ENCODE results near the gene PRX.

The PRX gene

GRCh38 chr19:40388481-40388880, 24.7 kb downstream of the PRX start:
- Histone ChIP-seq H3K9me3 (no peaks in the 10 kb centered on the region), H3K27ac (no peak overlapping the region), H3K27me3 (no peaks in the 10 kb centered on the region), H3K36me3 (no peaks in the 10 kb centered on the region), H3K4me3 (no peak overlapping the region), H3K4me1 (no peaks in the 10 kb centered on the region)
- TF ChIP-seq CTCF (IDR thresholded peaks at IDR 0.05): no peak
- intact Hi-C loops (cut with DNase I; ENCODE audit: low total_unique reads): no loop called here
- DNase-seq: no peak

GRCh38 chr19:40387155-40387554, 26.0 kb downstream of the PRX start:
- Histone ChIP-seq H3K27me3 (no peaks in the 10 kb centered on the region), H3K4me3 (no peak overlapping the region)

GRCh38 chr19:40383668-40384248, 29.4 kb downstream of the PRX start:
- DNase-seq: no peak
- Histone ChIP-seq H3K4me3 (no peak overlapping the region), H3K27ac (no peak overlapping the region), H3K9me3 (no peaks in the 10 kb centered on the region), H3K4me1 (no peaks in the 10 kb centered on the region), H3K36me3 (peaks cover 4 to 26% (median 22%) of the 10 kb centered on the region in 3 donors), H3K27me3 (no peaks in the 10 kb centered on the region)
- TF ChIP-seq CTCF (IDR thresholded peaks at IDR 0.05): no peak
- intact Hi-C loops (cut with DNase I; ENCODE audit: low total_unique reads): no loop called here

More at GRCh38 chr19:40387155-40387554, 26.0 kb downstream of the PRX start:
- Histone ChIP-seq H3K9me3 (no peaks in the 10 kb centered on the region), H3K4me1 (no peaks in the 10 kb centered on the region), H3K27ac (no peak overlapping the region), H3K36me3 (no peaks in the 10 kb centered on the region)
- no peak for DNase-seq
- TF ChIP-seq CTCF (IDR thresholded peaks at IDR 0.05): no peak
- intact Hi-C loops (cut with DNase I; ENCODE audit: low total_unique reads): no loop called here

GRCh38 chr19:40381321-40381720, 31.9 kb downstream of the PRX start:
- no peak for DNase-seq
- Histone ChIP-seq H3K4me3 (no peak overlapping the region), H3K27me3 (no peaks in the 10 kb centered on the region), H3K36me3 (peaks cover 11 to 50% (median 42%) of the 10 kb centered on the region in 3 donors), H3K4me1 (no peaks in the 10 kb centered on the region), H3K9me3 (no peaks in the 10 kb centered on the region), H3K27ac (no peak overlapping the region)
- no peak for TF ChIP-seq CTCF (IDR thresholded peaks at IDR 0.05)
- intact Hi-C loops (cut with DNase I; ENCODE audit: low total_unique reads): no loop called here

- H3K9me3 ChIP-seq: no peaks in the 10 kb centered on the region
- no peaks in the 10 kb centered on the region for H3K4me1 ChIP-seq
- peaks cover 11 to 58% (median 48%) of the 10 kb centered on the region in 3 donors for H3K36me3 ChIP-seq
- no peak overlapping the region for H3K4me3 ChIP-seq
- no peaks in the 10 kb centered on the region for H3K27me3 ChIP-seq
- no peak for DNase-seq
- H3K27ac ChIP-seq: no peak overlapping the region
- intact Hi-C loops (cut with DNase I; ENCODE audit: low total_unique reads): no loop called here
- no peak for TF ChIP-seq CTCF (IDR thresholded peaks at IDR 0.05)
These were observed 32.8 kb downstream of the PRX start for GRCh38 chr19:40380199-40381037.
